Mesenchymal stem cell (in vitro differentiated cells and primary cell): ENCODE results near the gene C10orf62.

ENCODE experiments used
- DNase-seq: peaks from one replicate; pipeline ENCODE4 v3.0.0-alpha.2; 2013
- H2AFZ ChIP-seq: one replicate; pipeline ENCODE4 v1.6.1; 2013; ENCODE audit warnings: low read depth, mild to moderate bottlenecking, control low read depth, inconsistent platforms, low read length, moderate library complexity
- H2AK5ac ChIP-seq: 2 replicates; pipeline ENCODE4 v1.6.1; 2013; ENCODE audit warnings: low read length, moderate library complexity, mild to moderate bottlenecking, inconsistent platforms; ENCODE audit not compliant: severe bottlenecking
- H2BK120ac ChIP-seq: one replicate; pipeline ENCODE4 v1.6.1; 2013; ENCODE audit warnings: low read depth, mild to moderate bottlenecking, inconsistent platforms, low read length, moderate library complexity
- H2BK12ac ChIP-seq, 2 experiments: one replicate each; pipeline ENCODE4 v1.6.1; 2013; ENCODE audit warnings: inconsistent platforms in 2 of 2, low read length in 2 of 2, mild to moderate bottlenecking in 2 of 2, moderate library complexity in 2 of 2, control low read depth in 1 of 2
- H2BK15ac ChIP-seq: one replicate; pipeline ENCODE4 v1.6.1; 2013; ENCODE audit warnings: mild to moderate bottlenecking, low read depth, inconsistent platforms; ENCODE audit not compliant: poor library complexity, severe bottlenecking
- H2BK5ac ChIP-seq: 2 replicates; pipeline ENCODE4 v1.6.1; 2013; ENCODE audit warnings: low read depth, mild to moderate bottlenecking, low read length, control low read depth, inconsistent platforms; ENCODE audit not compliant: poor library complexity, severe bottlenecking
- H3K14ac ChIP-seq, 2 experiments: one replicate each; pipeline ENCODE4 v1.6.1; 2013; ENCODE audit warnings: inconsistent platforms in 2 of 2, low read length in 2 of 2, control low read depth in 1 of 2, mild to moderate bottlenecking in 1 of 2, moderate library complexity in 1 of 2
- H3K18ac ChIP-seq, 2 experiments: one replicate each; pipeline ENCODE4 v1.6.1; 2013; ENCODE audit warnings: inconsistent platforms in 2 of 2, low read length in 2 of 2, control low read depth in 1 of 2, low read depth in 1 of 2, mild to moderate bottlenecking in 1 of 2
- H3K23ac ChIP-seq, 2 experiments: one replicate each; pipeline ENCODE4 v1.6.1; 2013; ENCODE audit warnings: inconsistent platforms in 2 of 2, low read length in 2 of 2, mild to moderate bottlenecking in 2 of 2, moderate library complexity in 2 of 2, control low read depth in 1 of 2
- H3K27ac ChIP-seq: 2 replicates; pipeline ENCODE4 v1.5.1; 2013; ENCODE audit warnings: mild to moderate bottlenecking, moderate library complexity, low read length, control low read depth, inconsistent platforms; ENCODE audit not compliant: poor library complexity, severe bottlenecking
- H3K27me3 ChIP-seq, 2 experiments: 2 replicates each; pipeline versions ENCODE4 v1.6.1 to v1.7.0; 2013; ENCODE audit warnings: low read length in 2 of 2, mild to moderate bottlenecking in 2 of 2, moderate library complexity in 2 of 2, control low read depth in 1 of 2, inconsistent platforms in 1 of 2; ENCODE audit not compliant: control insufficient read depth in 1 of 2, insufficient read depth in 1 of 2
- H3K36me3 ChIP-seq, 2 experiments: 2 replicates each; pipeline versions ENCODE4 v1.6.1 to v1.7.0; 2013; ENCODE audit warnings: low read length in 2 of 2, control low read depth in 1 of 2, inconsistent platforms in 1 of 2, low read depth in 1 of 2, mild to moderate bottlenecking in 1 of 2; ENCODE audit not compliant: insufficient read depth in 2 of 2, control insufficient read depth in 1 of 2
- H3K4ac ChIP-seq, 2 experiments: one replicate each; pipeline ENCODE4 v1.6.1; 2013; ENCODE audit warnings: inconsistent platforms in 2 of 2, low read length in 2 of 2, mild to moderate bottlenecking in 2 of 2, moderate library complexity in 2 of 2, control low read depth in 1 of 2, low read depth in 1 of 2
- H3K4me1 ChIP-seq: 2 replicates; pipeline ENCODE4 v1.6.1; 2013; ENCODE audit warnings: low read depth, low read length, control low read depth; ENCODE audit not compliant: control insufficient read depth, insufficient read depth
- H3K4me2 ChIP-seq: 2 replicates; pipeline ENCODE4 v1.6.1; 2013; ENCODE audit warnings: low read length, mild to moderate bottlenecking, inconsistent platforms; ENCODE audit not compliant: poor library complexity, severe bottlenecking
- H3K4me3 ChIP-seq, 2 experiments: 2 replicates each; pipeline versions ENCODE4 v1.5.1 to v1.7.0; 2013; ENCODE audit warnings: low read length in 2 of 2, mild to moderate bottlenecking in 2 of 2, control low read depth in 1 of 2, low read depth in 1 of 2; ENCODE audit not compliant: insufficient read depth in 1 of 2
- H3K79me1 ChIP-seq: replicated peaks from 2 replicates; pipeline ENCODE4 v1.6.1; 2013; ENCODE audit warnings: mild to moderate bottlenecking, control low read depth, low read length, inconsistent platforms; ENCODE audit not compliant: poor library complexity, severe bottlenecking
- H3K9ac ChIP-seq: 2 replicates; pipeline ENCODE4 v1.7.0; 2013; ENCODE audit warnings: mild to moderate bottlenecking, low read length, moderate library complexity
- H3K9me3 ChIP-seq: 2 replicates; pipeline ENCODE4 v1.7.0; 2013; ENCODE audit warnings: mild to moderate bottlenecking, low read length; ENCODE audit not compliant: control insufficient read depth
- H4K8ac ChIP-seq: one replicate; pipeline ENCODE4 v1.6.1; 2013; ENCODE audit warnings: inconsistent platforms, mild to moderate bottlenecking, low read length, moderate library complexity
- H4K91ac ChIP-seq: one replicate; pipeline ENCODE4 v1.6.1; 2013; ENCODE audit warnings: mild to moderate bottlenecking, low read length, inconsistent platforms
- WGBS: methylation state at CpG from one replicate; pipeline ENCODE4 v1.1.7; 2013; ENCODE audit warnings: mixed read lengths; 5-methylcytosine and 5-hydroxymethylcytosine counted together

Gene C10orf62

GRCh38 chr10:97583476-97583875 lies 6.0 kb upstream of the C10orf62 start:
- peak overlapping the region; percentile 63 for H4K91ac ChIP-seq
- H2BK120ac ChIP-seq, result no peak overlapping the region
- peaks cover 31% of the 10 kb centered on the region for H3K4me1 ChIP-seq
- no peak overlapping the region for H3K23ac ChIP-seq
- peak overlapping the region; percentile 69 for H3K27ac ChIP-seq
- H3K36me3 ChIP-seq, result peaks cover 0 to 6% of the 10 kb centered on the region in 2 experiments
- peak overlapping the region; percentile 6 for H2BK15ac ChIP-seq
- H3K9me3 ChIP-seq, result no peaks in the 10 kb centered on the region
- H2BK5ac ChIP-seq, result peak overlapping the region; percentile 3
- H3K27me3 ChIP-seq, result no peaks in the 10 kb centered on the region
- H3K4me3 ChIP-seq, result no peak overlapping the region
- no peak overlapping the region for H2BK12ac ChIP-seq
- no peak overlapping the region for H3K4ac ChIP-seq
- H3K18ac ChIP-seq, result no peak overlapping the region
- H3K79me1 ChIP-seq, result peaks cover 6% of the 10 kb centered on the region
- no peak overlapping the region for H3K9ac ChIP-seq
- H3K14ac ChIP-seq, result no peak overlapping the region
- peak overlapping the region; percentile 69 for H4K8ac ChIP-seq
- peak overlapping the region; percentile 87 for H2AK5ac ChIP-seq
- 90% methylated on average over 13 of the region's 13 CpGs for WGBS
- DNase-seq, result no peak
- no peak overlapping the region for H2AFZ ChIP-seq
- no peak overlapping the region for H3K4me2 ChIP-seq

- 54% methylated on average over 4 of the region's 5 CpGs for WGBS
- H2BK120ac ChIP-seq, result no peak within 1 kb of the TSS
- DNase-seq, result peak; percentile 44
Measured at GRCh38 chr10:97584060-97584797, 5.3 kb upstream of the C10orf62 start, which contains the start of gene HOGA1. Gene HOGA1 (plus strand): TSS chr10:97584389. CDS start chr10:97584704, 315 bp downstream.

GRCh38 chr10:97584798-97585438 lies 4.6 kb upstream of the C10orf62 start:
- H3K23ac ChIP-seq, result no peak overlapping the region
- no peak overlapping the region for H3K4me3 ChIP-seq
- no peak overlapping the region for H2AFZ ChIP-seq
- H3K14ac ChIP-seq, result no peak overlapping the region
- H4K8ac ChIP-seq, result peak overlapping the region; percentile 43
- no peak overlapping the region for H3K18ac ChIP-seq
- peaks cover 9% of the 10 kb centered on the region for H3K79me1 ChIP-seq
- no peak overlapping the region for H4K91ac ChIP-seq
- H3K9ac ChIP-seq, result peak overlapping the region; percentile 37
- H3K4me1 ChIP-seq, result peaks cover 42% of the 10 kb centered on the region
- peaks cover 0 to 7% of the 10 kb centered on the region in 2 experiments for H3K36me3 ChIP-seq
- H2BK120ac ChIP-seq, result no peak overlapping the region
- H2AK5ac ChIP-seq, result peak overlapping the region; percentile 98
- H2BK12ac ChIP-seq, result no peak overlapping the region
- peak overlapping the region; percentile 91 for H3K27ac ChIP-seq
- DNase-seq, result no peak
- H2BK5ac ChIP-seq, result peak overlapping the region; percentile 48
- no peaks in the 10 kb centered on the region for H3K9me3 ChIP-seq
- 94% methylated on average over 3 of the region's 5 CpGs for WGBS
- H3K4me2 ChIP-seq, result peak overlapping the region; percentile 39
- no peak overlapping the region for H2BK15ac ChIP-seq
- H3K27me3 ChIP-seq, result no peaks in the 10 kb centered on the region
- no peak overlapping the region for H3K4ac ChIP-seq

More at GRCh38 chr10:97584060-97584797, 5.3 kb upstream of the C10orf62 start, which contains the start of gene HOGA1:
- H2BK15ac ChIP-seq, result peak within 1 kb of the TSS; percentile 6
- peak within 1 kb of the TSS; percentile 5 to 67 for H3K18ac ChIP-seq
- no peak within 1 kb of the TSS for H3K23ac ChIP-seq
- peak within 1 kb of the TSS; percentile 98 for H2AK5ac ChIP-seq
- H3K4me1 ChIP-seq, result peaks cover 36% of the 10 kb centered on the region
- H3K14ac ChIP-seq, result peak within 1 kb of the TSS in 1 of 2 experiments; percentile 35
- peak within 1 kb of the TSS; percentile 39 for H3K4me2 ChIP-seq
- no peaks in the 10 kb centered on the region for H3K9me3 ChIP-seq
- peak within 1 kb of the TSS; percentile 69 for H4K8ac ChIP-seq
- H2AFZ ChIP-seq, result peak within 1 kb of the TSS; percentile 74
- no peak within 1 kb of the TSS for H2BK12ac ChIP-seq
- peaks cover 0 to 6% of the 10 kb centered on the region in 2 experiments for H3K36me3 ChIP-seq
- peak within 1 kb of the TSS; percentile 37 for H3K9ac ChIP-seq
- no peaks in the 10 kb centered on the region for H3K27me3 ChIP-seq
- H3K27ac ChIP-seq, result peak within 1 kb of the TSS; percentile 91
- peak within 1 kb of the TSS; percentile 63 for H4K91ac ChIP-seq
- H2BK5ac ChIP-seq, result peak within 1 kb of the TSS; percentile 48
- H3K4me3 ChIP-seq, result no peak within 1 kb of the TSS
- peaks cover 9% of the 10 kb centered on the region for H3K79me1 ChIP-seq
- no peak within 1 kb of the TSS for H3K4ac ChIP-seq

- DNase-seq, result no peak
- 97% methylated on average over 5 of the region's 5 CpGs for WGBS
Measured at GRCh38 chr10:97585439-97585811, 4.1 kb upstream of the C10orf62 start.

More at GRCh38 chr10:97585439-97585811, 4.1 kb upstream of the C10orf62 start:
- no peak overlapping the region for H3K4ac ChIP-seq
- no peak overlapping the region for H3K4me2 ChIP-seq
- H4K8ac ChIP-seq, result no peak overlapping the region
- H2BK120ac ChIP-seq, result no peak overlapping the region
- H3K9me3 ChIP-seq, result no peaks in the 10 kb centered on the region
- H3K18ac ChIP-seq, result no peak overlapping the region
- H3K4me3 ChIP-seq, result no peak overlapping the region
- H3K9ac ChIP-seq, result no peak overlapping the region
- H2BK5ac ChIP-seq, result no peak overlapping the region
- peak overlapping the region; percentile 98 for H2AK5ac ChIP-seq
- peaks cover 0 to 12% of the 10 kb centered on the region in 2 experiments for H3K36me3 ChIP-seq
- H2AFZ ChIP-seq, result no peak overlapping the region
- no peak overlapping the region for H4K91ac ChIP-seq
- peaks cover 46% of the 10 kb centered on the region for H3K4me1 ChIP-seq
- peaks cover 9% of the 10 kb centered on the region for H3K79me1 ChIP-seq
- no peak overlapping the region for H2BK15ac ChIP-seq
- peak overlapping the region; percentile 91 for H3K27ac ChIP-seq
- no peak overlapping the region for H2BK12ac ChIP-seq
- H3K23ac ChIP-seq, result no peak overlapping the region
- H3K27me3 ChIP-seq, result no peaks in the 10 kb centered on the region
- H3K14ac ChIP-seq, result no peak overlapping the region
